Neural progenitor cell (in vitro differentiated cells): ENCODE measurements around the gene RAMP1. TPM values are rescaled to one million over a fixed set of nuclear protein-coding genes. Genes with fewer than 3 reads are reported as not detected.

Experiments
- DNase-seq: peaks from one replicate; pipeline ENCODE4 v3.0.0-alpha.2; 2016; ENCODE audit warnings: low spot score
- H2AFZ ChIP-seq: fragments of 200-600 bp; sonication (generic); replicated peaks from 2 replicates; pipeline ENCODE4 v1.6.1; 2016; ENCODE audit warnings: antibody characterized with exemption
- H3F3A ChIP-seq: fragments of 200-600 bp; sonication (generic); 2 replicates; pipeline ENCODE4 v1.6.1; 2016; ENCODE audit warnings: antibody characterized with exemption, low read depth
- H3K27ac ChIP-seq: fragments of 200-600 bp; sonication (generic); 2 replicates; pipeline ENCODE4 v1.5.1; 2016; ENCODE audit warnings: mild to moderate bottlenecking
- H3K27me3 ChIP-seq: fragments of 200-600 bp; sonication (generic); 2 replicates; pipeline ENCODE4 v1.6.1; 2016; ENCODE audit warnings: mild to moderate bottlenecking, moderate library complexity
- H3K36me3 ChIP-seq: fragments of 200-600 bp; sonication (generic); 2 replicates; pipeline ENCODE4 v1.5.1; 2016
- H3K4me1 ChIP-seq: fragments of 200-600 bp; sonication (generic); 2 replicates; pipeline ENCODE4 v1.6.1; 2016; ENCODE audit warnings: mixed run types
- H3K4me2 ChIP-seq: fragments of 200-600 bp; sonication (generic); 2 replicates; pipeline ENCODE4 v1.6.1; 2016
- H3K4me3 ChIP-seq: fragments of 200-600 bp; sonication (generic); 2 replicates; pipeline ENCODE4 v1.5.1; 2016
- H3K79me2 ChIP-seq: fragments of 200-600 bp; sonication (generic); 2 replicates; pipeline ENCODE4 v1.6.1; 2016; ENCODE audit warnings: low read depth
- H3K9ac ChIP-seq: fragments of 200-600 bp; sonication (generic); 2 replicates; pipeline ENCODE4 v1.6.1; 2016
- H3K9me3 ChIP-seq: fragments of 200-600 bp; sonication (generic); 2 replicates; pipeline ENCODE4 v1.5.1; 2016; ENCODE audit warnings: low read depth
- H4K20me1 ChIP-seq: fragments of 200-600 bp; sonication (generic); 2 replicates; pipeline ENCODE4 v1.6.1; 2016; ENCODE audit warnings: low read depth
- H3K27ac Mint-ChIP-seq: 3 replicates; pipeline ENCODE4 v1.8.0; 2021; ENCODE audit warnings: mixed read lengths
- H3K27me3 Mint-ChIP-seq: 2 replicates; pipeline ENCODE4 v1.8.0; 2022; ENCODE audit warnings: low read depth, mild to moderate bottlenecking, inconsistent platforms, moderate library complexity, mixed read lengths; ENCODE audit not compliant: insufficient read depth
- H3K36me3 Mint-ChIP-seq: 3 replicates; pipeline ENCODE4 v1.8.0; 2021; ENCODE audit warnings: mixed read lengths
- H3K4me1 Mint-ChIP-seq: 3 replicates; pipeline ENCODE4 v1.8.0; 2021; ENCODE audit warnings: mixed read lengths
- H3K4me3 Mint-ChIP-seq: 3 replicates; pipeline ENCODE4 v1.8.0; 2021; ENCODE audit warnings: mild to moderate bottlenecking, moderate library complexity, mixed read lengths
- H3K9me3 Mint-ChIP-seq: 3 replicates; pipeline ENCODE4 v1.8.0; 2020; ENCODE audit warnings: mixed read lengths
- EZH2 ChIP-seq: fragments of 200-600 bp; sonication (generic); IDR thresholded peaks from 2 replicates; pipeline ENCODE4 v1.6.1; 2017; ENCODE audit warnings: antibody characterized with exemption, mild to moderate bottlenecking, moderate library complexity
- EZH2phosphoT487 ChIP-seq: fragments of 200-600 bp; sonication (generic); IDR thresholded peaks from 2 replicates; pipeline ENCODE4 v1.6.1; 2017; ENCODE audit warnings: antibody characterized with exemption
- total RNA-seq: library from RNA; depleted of rRNA; stranded (reverse); fragments of >200 nt; gene quantifications from 2 replicates; pipeline ENCODE4 v1.2.3, GENCODE V29; 2015; ENCODE audit warnings: low replicate concordance
- TF ChIP-seq, protein P1 (sequence below): fragments of 200-600 bp; sonication (generic); IDR thresholded peaks from 2 replicates; pipeline ENCODE4 v1.5.1; 2017; ENCODE audit warnings: antibody characterized with exemption, mild to moderate bottlenecking

Gene RAMP1
- total RNA-seq, 1 donor from 2014 or later: not detected

DNA sequence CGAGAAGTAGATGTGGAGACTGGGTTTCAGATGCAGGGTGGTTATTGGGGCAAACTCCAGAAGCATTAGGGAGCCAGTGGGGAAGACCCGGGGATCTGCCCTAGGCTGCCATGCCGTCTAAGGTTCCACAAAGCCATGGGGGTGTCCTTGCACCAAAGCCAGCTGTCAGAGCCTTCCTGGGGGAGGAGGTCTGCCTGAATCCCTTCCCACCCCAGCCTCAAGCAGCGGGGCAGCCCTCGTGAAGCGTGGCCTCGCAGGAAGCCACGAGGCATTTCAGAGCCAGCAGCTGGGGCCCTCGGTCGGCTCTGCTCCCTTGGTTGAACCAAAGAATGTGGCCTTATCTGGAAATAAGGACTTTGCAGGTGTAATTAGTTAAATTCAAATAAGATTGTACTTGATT, 56.2 kb downstream of the RAMP1 start:
- Histone ChIP-seq H3K79me2 (no peaks in the 10 kb centered on the region), H3K27ac (no peak overlapping the region), H3K36me3 (no peaks in the 10 kb centered on the region), H3K4me1 (no peaks in the 10 kb centered on the region), H4K20me1 (no peaks in the 10 kb centered on the region), H3K4me2 (no peak overlapping the region), H3K9ac (no peak overlapping the region), H3K9me3 (no peaks in the 10 kb centered on the region), H3F3A (no peaks in the 10 kb centered on the region), H2AFZ (no peak overlapping the region), H3K27me3 (no peaks in the 10 kb centered on the region), H3K4me3 (no peak overlapping the region)
- Mint-ChIP-seq H3K27me3 (peaks cover 7% of the 10 kb centered on the region), H3K9me3 (no peaks in the 10 kb centered on the region), H3K36me3 (no peaks in the 10 kb centered on the region), H3K27ac (no peak overlapping the region), H3K4me1 (peaks cover 5% of the 10 kb centered on the region), H3K4me3 (no peak overlapping the region)
- no peak for DNase-seq
- TF ChIP-seq, protein P1, sequence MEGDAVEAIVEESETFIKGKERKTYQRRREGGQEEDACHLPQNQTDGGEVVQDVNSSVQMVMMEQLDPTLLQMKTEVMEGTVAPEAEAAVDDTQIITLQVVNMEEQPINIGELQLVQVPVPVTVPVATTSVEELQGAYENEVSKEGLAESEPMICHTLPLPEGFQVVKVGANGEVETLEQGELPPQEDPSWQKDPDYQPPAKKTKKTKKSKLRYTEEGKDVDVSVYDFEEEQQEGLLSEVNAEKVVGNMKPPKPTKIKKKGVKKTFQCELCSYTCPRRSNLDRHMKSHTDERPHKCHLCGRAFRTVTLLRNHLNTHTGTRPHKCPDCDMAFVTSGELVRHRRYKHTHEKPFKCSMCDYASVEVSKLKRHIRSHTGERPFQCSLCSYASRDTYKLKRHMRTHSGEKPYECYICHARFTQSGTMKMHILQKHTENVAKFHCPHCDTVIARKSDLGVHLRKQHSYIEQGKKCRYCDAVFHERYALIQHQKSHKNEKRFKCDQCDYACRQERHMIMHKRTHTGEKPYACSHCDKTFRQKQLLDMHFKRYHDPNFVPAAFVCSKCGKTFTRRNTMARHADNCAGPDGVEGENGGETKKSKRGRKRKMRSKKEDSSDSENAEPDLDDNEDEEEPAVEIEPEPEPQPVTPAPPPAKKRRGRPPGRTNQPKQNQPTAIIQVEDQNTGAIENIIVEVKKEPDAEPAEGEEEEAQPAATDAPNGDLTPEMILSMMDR: no peak
- TF ChIP-seq EZH2phosphoT487 (no peak), EZH2 (no peak)

DNA sequence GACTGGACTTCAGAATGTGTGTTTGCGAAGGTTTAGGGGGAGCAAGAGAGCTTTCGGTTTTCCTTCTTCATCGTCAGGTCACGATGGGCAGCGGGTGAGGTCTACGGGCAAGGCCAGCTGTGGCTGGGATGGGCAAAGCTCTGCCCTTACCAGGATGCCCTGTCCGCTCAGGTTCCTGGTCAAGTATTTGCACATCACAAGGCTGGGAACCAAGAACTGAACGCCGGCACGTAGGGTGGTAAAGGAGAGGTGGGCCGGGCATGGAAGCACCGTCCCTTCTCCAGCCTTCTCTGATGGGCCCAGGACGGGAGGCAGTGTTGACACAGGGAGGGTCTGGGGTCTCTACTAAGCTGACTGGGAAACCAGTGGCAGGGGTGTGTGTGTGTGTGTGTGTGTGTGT, 56.9 kb downstream of the RAMP1 start:
- TF ChIP-seq, protein P1: no peak
- no peak for TF ChIP-seq EZH2
- no peak for TF ChIP-seq EZH2phosphoT487

DNA sequence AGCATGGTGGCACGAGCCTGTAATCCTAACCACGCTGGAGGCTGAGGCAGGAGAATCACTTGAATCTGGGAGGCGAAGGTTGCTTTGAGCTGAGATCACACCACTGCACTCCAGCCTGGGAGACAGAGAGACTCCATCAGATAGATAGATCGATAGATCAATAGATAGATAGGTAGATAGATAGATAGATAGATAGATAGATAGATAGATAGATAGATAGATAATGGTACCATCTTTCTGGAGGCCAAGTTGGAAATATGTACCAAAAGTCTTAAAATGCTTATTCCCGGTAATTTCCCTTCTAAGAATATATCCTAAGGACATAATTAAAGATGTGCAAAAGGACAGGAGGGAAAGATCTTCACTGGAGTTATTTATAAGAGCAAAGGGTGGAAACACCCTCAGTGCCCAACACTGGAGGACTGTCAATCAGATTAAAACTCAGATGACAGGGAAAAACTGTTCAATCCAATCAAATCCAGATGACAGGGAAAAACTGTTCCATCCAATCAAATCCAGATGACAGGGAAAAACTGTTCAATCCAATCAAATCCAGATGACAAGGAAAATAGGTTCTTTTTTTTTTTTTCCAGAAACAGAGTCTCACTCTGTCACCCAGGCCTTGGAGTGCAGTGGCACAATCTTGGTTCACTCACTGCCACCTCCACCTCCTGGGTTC, 58.4 kb downstream of the RAMP1 start:
- H4K20me1 ChIP-seq: no peaks in the 10 kb centered on the region
- H3K9me3 Mint-ChIP-seq: no peaks in the 10 kb centered on the region
- no peak overlapping the region for H2AFZ ChIP-seq
- no peaks in the 10 kb centered on the region for H3K36me3 ChIP-seq
- H3K36me3 Mint-ChIP-seq: no peaks in the 10 kb centered on the region
- H3K4me3 Mint-ChIP-seq: no peak overlapping the region
- H3K4me1 ChIP-seq: no peaks in the 10 kb centered on the region
- H3K27ac ChIP-seq: no peak overlapping the region
- no peaks in the 10 kb centered on the region for H3K9me3 ChIP-seq
- H3K9ac ChIP-seq: no peak overlapping the region
- TF ChIP-seq EZH2 (no peak), EZH2phosphoT487 (no peak)
- TF ChIP-seq, protein P1: no peak
- no peak overlapping the region for H3K27ac Mint-ChIP-seq
- H3K79me2 ChIP-seq: no peaks in the 10 kb centered on the region
- no peak overlapping the region for H3K4me3 ChIP-seq
- no peaks in the 10 kb centered on the region for H3F3A ChIP-seq
- no peak overlapping the region for H3K4me2 ChIP-seq
- H3K4me1 Mint-ChIP-seq: peaks cover 8% of the 10 kb centered on the region
- H3K27me3 ChIP-seq: peaks cover 3% of the 10 kb centered on the region
- H3K27me3 Mint-ChIP-seq: peaks cover 7% of the 10 kb centered on the region
- DNase-seq: no peak

More for the DNA sequence above, 56.9 kb downstream of the RAMP1 start:
- Mint-ChIP-seq H3K4me1 (peaks cover 8% of the 10 kb centered on the region), H3K4me3 (no peak overlapping the region), H3K27ac (no peak overlapping the region), H3K27me3 (peaks cover 7% of the 10 kb centered on the region), H3K36me3 (no peaks in the 10 kb centered on the region), H3K9me3 (no peaks in the 10 kb centered on the region)
- Histone ChIP-seq H3K36me3 (no peaks in the 10 kb centered on the region), H3K4me2 (no peak overlapping the region), H3F3A (no peaks in the 10 kb centered on the region), H3K4me1 (no peaks in the 10 kb centered on the region), H2AFZ (no peak overlapping the region), H3K9me3 (no peaks in the 10 kb centered on the region), H4K20me1 (no peaks in the 10 kb centered on the region), H3K9ac (no peak overlapping the region), H3K27ac (no peak overlapping the region), H3K4me3 (no peak overlapping the region), H3K79me2 (no peaks in the 10 kb centered on the region), H3K27me3 (no peaks in the 10 kb centered on the region)
- DNase-seq: no peak
